Natural killer cell (primary cell): ENCODE measurements around the gene NUDCD2. TPM values are rescaled to one million over a fixed set of nuclear protein-coding genes. Genes with fewer than 3 reads are reported as not detected.

Experiments used
- ATAC-seq, 3 donors: fragments of 150-1000 bp in 2 of 3; fragments of 200-7000 bp in 1 of 3; cut with Tn5 transposase; 1 replicate in 1 of 3; 2 replicates in 2 of 3; pipeline ENCODE4 v1.10.0; 2021; ENCODE audit warnings: mild to moderate bottlenecking in 2 of 3, moderate library complexity in 2 of 3
- DNase-seq, 2 donors: peaks; one replicate each; pipeline versions ENCODE4 v3.0.0 to v3.0.0-alpha.2; 2013 to 2021; ENCODE audit warnings: mixed read lengths in 1 of 2
- H3K27ac ChIP-seq: one replicate; pipeline ENCODE4 v1.5.1; 2013; ENCODE audit warnings: mild to moderate bottlenecking, low read length
- H3K27me3 ChIP-seq: one replicate; pipeline ENCODE4 v1.6.1; 2013; ENCODE audit warnings: low read length; ENCODE audit not compliant: control insufficient read depth, insufficient read depth
- H3K36me3 ChIP-seq: one replicate; pipeline ENCODE4 v1.6.1; 2013; ENCODE audit warnings: low read length; ENCODE audit not compliant: control insufficient read depth, insufficient read depth
- H3K4me1 ChIP-seq: one replicate; pipeline ENCODE4 v1.6.1; 2013; ENCODE audit warnings: low read length; ENCODE audit not compliant: control insufficient read depth, insufficient read depth
- H3K4me3 ChIP-seq: one replicate; pipeline ENCODE4 v1.5.1; 2013; ENCODE audit warnings: low read length
- H3K9me3 ChIP-seq: one replicate; pipeline ENCODE4 v1.6.1; 2013; ENCODE audit warnings: low read length; ENCODE audit not compliant: control insufficient read depth, insufficient read depth
- H3K27ac Mint-ChIP-seq, 2 donors: one replicate each; pipeline ENCODE4 v1.8.0; 2022; ENCODE audit warnings: mild to moderate bottlenecking in 2 of 2, mixed read lengths in 2 of 2, moderate library complexity in 1 of 2
- H3K27me3 Mint-ChIP-seq, 2 donors: one replicate each; pipeline ENCODE4 v1.8.0; 2022; ENCODE audit warnings: low read depth in 2 of 2, mixed read lengths in 2 of 2
- H3K36me3 Mint-ChIP-seq: one replicate; pipeline ENCODE4 v1.8.0; 2022; ENCODE audit warnings: mixed read lengths
- H3K4me1 Mint-ChIP-seq, 2 donors: one replicate each; pipeline ENCODE4 v1.8.0; 2022; ENCODE audit warnings: mixed read lengths in 2 of 2
- H3K4me3 Mint-ChIP-seq: one replicate; pipeline ENCODE4 v1.8.0; 2022; ENCODE audit warnings: mild to moderate bottlenecking, moderate library complexity, mixed read lengths
- H3K9me3 Mint-ChIP-seq, 2 donors: one replicate each; pipeline ENCODE4 v1.8.0; 2022; ENCODE audit warnings: mixed read lengths in 2 of 2
- CTCF ChIP-seq: fragments of 200-600 bp; IDR thresholded peaks from one replicate; pipeline ENCODE4 v1.8.0; 2022; ENCODE audit warnings: antibody characterized with exemption
- WGBS: methylation state at CpG from one replicate; pipeline ENCODE4 v1.1.7; 2013; ENCODE audit warnings: missing lambda C conversion rate; ENCODE audit not compliant: insufficient coverage; 5-methylcytosine and 5-hydroxymethylcytosine counted together
- intact Hi-C: fragments of 100-400 bp; cut with micrococcal nuclease; formaldehyde crosslinking; loops from one replicate; pipeline ENCODE4 v1.14.2; 2022
- total RNA-seq, 4 donors: library from RNA; stranded (reverse); fragments of 120-200 nt in 1 of 4; gene quantifications; one replicate each; pipeline versions ENCODE4 v1.2.3 to v1.2.4, GENCODE V29; 2013 to 2022

NUDCD2 gene
- total RNA-seq, 3 donors from 2014 or later (not counting 1 experiment from before 2014, with no cell fraction given): 13.2 to 24.7 (median 21.7) TPM

GRCh38 chr5:163447191-163447590 is 12.7 kb downstream of the NUDCD2 start:
- no peaks in the 10 kb centered on the region for H3K27me3 ChIP-seq
- Mint-ChIP-seq H3K27ac (peak overlapping the region; percentile 19 to 39), H3K36me3 (peaks cover 17% of the 10 kb centered on the region), H3K27me3 (no peaks in the 10 kb centered on the region), H3K9me3 (no peaks in the 10 kb centered on the region), H3K4me1 (peaks cover 0 to 5% of the 10 kb centered on the region in 2 donors), H3K4me3 (no peak overlapping the region)
- H3K9me3 ChIP-seq: no peaks in the 10 kb centered on the region
- intact Hi-C loops: no loop called here
- H3K4me1 ChIP-seq: no peaks in the 10 kb centered on the region
- TF ChIP-seq CTCF: no peak
- ATAC-seq: no peak
- DNase-seq: no peak
- no peak overlapping the region for H3K4me3 ChIP-seq
- H3K36me3 ChIP-seq: peaks cover 65% of the 10 kb centered on the region
- no peak overlapping the region for H3K27ac ChIP-seq

GRCh38 chr5:163445345-163445744 is 14.6 kb downstream of the NUDCD2 start:
- intact Hi-C loops: no loop called here
- H3K9me3 ChIP-seq: no peaks in the 10 kb centered on the region

GRCh38 chr5:163444526-163444925 is 15.4 kb downstream of the NUDCD2 start:
- H3K4me3 ChIP-seq: no peak overlapping the region
- no peaks in the 10 kb centered on the region for H3K27me3 ChIP-seq
- intact Hi-C loops: no loop called here
- TF ChIP-seq CTCF: no peak
- peaks cover 17% of the 10 kb centered on the region for H3K36me3 Mint-ChIP-seq
- H3K27ac ChIP-seq: no peak overlapping the region
- no peak for DNase-seq
- peaks cover 14 to 15% of the 10 kb centered on the region in 2 donors for H3K4me1 Mint-ChIP-seq
- no peak for ATAC-seq
- no peak overlapping the region for H3K4me3 Mint-ChIP-seq
- no peaks in the 10 kb centered on the region for H3K27me3 Mint-ChIP-seq
- no peaks in the 10 kb centered on the region for H3K9me3 ChIP-seq
- H3K36me3 ChIP-seq: peaks cover 71% of the 10 kb centered on the region
- no CpG with 5 or more reads among the region's 1 CpG for WGBS
- no peaks in the 10 kb centered on the region for H3K4me1 ChIP-seq
- H3K9me3 Mint-ChIP-seq: no peaks in the 10 kb centered on the region
- H3K27ac Mint-ChIP-seq: no peak overlapping the region

More at GRCh38 chr5:163445345-163445744, 14.6 kb downstream of the NUDCD2 start:
- H3K36me3 Mint-ChIP-seq: peaks cover 17% of the 10 kb centered on the region
- Histone ChIP-seq H3K27me3 (no peaks in the 10 kb centered on the region), H3K4me3 (no peak overlapping the region), H3K4me1 (no peaks in the 10 kb centered on the region), H3K36me3 (peaks cover 67% of the 10 kb centered on the region), H3K27ac (no peak overlapping the region)
- H3K27ac Mint-ChIP-seq: peak overlapping the region in 1 of 2 donors; percentile 23
- H3K27me3 Mint-ChIP-seq: no peaks in the 10 kb centered on the region
- DNase-seq: no peak
- peaks cover 7 to 8% of the 10 kb centered on the region in 2 donors for H3K4me1 Mint-ChIP-seq
- WGBS: 100% methylated on average over 4 of the region's 6 CpGs
- no peak overlapping the region for H3K4me3 Mint-ChIP-seq
- no peak for TF ChIP-seq CTCF
- no peak for ATAC-seq
- H3K9me3 Mint-ChIP-seq: no peaks in the 10 kb centered on the region

GRCh38 chr5:163440954-163441353 is 18.9 kb downstream of the NUDCD2 start:
- TF ChIP-seq CTCF: no peak
- ATAC-seq (no peak), DNase-seq (no peak)
- intact Hi-C loops: no loop called here
- H3K36me3 Mint-ChIP-seq: no peaks in the 10 kb centered on the region
- no peak overlapping the region for H3K4me3 Mint-ChIP-seq
- peaks cover 34 to 40% of the 10 kb centered on the region in 2 donors for H3K4me1 Mint-ChIP-seq
- Histone ChIP-seq H3K27ac (no peak overlapping the region), H3K27me3 (no peaks in the 10 kb centered on the region), H3K4me1 (peaks cover 16% of the 10 kb centered on the region), H3K36me3 (peaks cover 47% of the 10 kb centered on the region), H3K9me3 (no peaks in the 10 kb centered on the region), H3K4me3 (no peak overlapping the region)
- H3K27ac Mint-ChIP-seq: peak overlapping the region; percentile 3 to 65
- no peaks in the 10 kb centered on the region for H3K27me3 Mint-ChIP-seq
- no peaks in the 10 kb centered on the region for H3K9me3 Mint-ChIP-seq
- WGBS: 96% methylated on average over 3 of the region's 3 CpGs
